Fibroblast of skin of right biceps (primary cell): Measurements from ENCODE around the gene TTC27.

Experiments
- DNase-seq: peaks from one replicate; pipeline ENCODE4 v3.0.0-alpha.2; 2013

The TTC27 gene

GRCh38 chr2:32671885-32672533, 44.2 kb downstream of the TTC27 start:
- DNase-seq, result peak; percentile 53

- DNase-seq, result peak; percentile 71
Observed at GRCh38 chr2:32678825-32679224, 51.0 kb downstream of the TTC27 start.

GRCh38 chr2:32680942-32681341, 53.1 kb downstream of the TTC27 start:
- DNase-seq, result peak; percentile 23

- DNase-seq, result no peak
Observed at GRCh38 chr2:32683520-32684086, 55.8 kb downstream of the TTC27 start.

GRCh38 chr2:32688541-32688940, 60.7 kb downstream of the TTC27 start:
- peak; percentile 74 for DNase-seq

GRCh38 chr2:32691678-32692077, 63.8 kb downstream of the TTC27 start:
- DNase-seq, result no peak

- no peak for DNase-seq
Observed at GRCh38 chr2:32696439-32696838, 68.6 kb downstream of the TTC27 start.

- peak; percentile 83 for DNase-seq
Observed at GRCh38 chr2:32697156-32697555, 69.3 kb downstream of the TTC27 start.

- no peak for DNase-seq
Observed at GRCh38 chr2:32699151-32699550, 71.3 kb downstream of the TTC27 start.

- no peak for DNase-seq
Observed at GRCh38 chr2:32701806-32702205, 74.0 kb downstream of the TTC27 start.

- DNase-seq, result no peak
Observed at GRCh38 chr2:32702303-32703064, 74.6 kb downstream of the TTC27 start.

GRCh38 chr2:32706815-32707579, 79.1 kb downstream of the TTC27 start:
- no peak for DNase-seq

- DNase-seq, result peak; percentile 94
Observed at GRCh38 chr2:32711219-32711618, 83.4 kb downstream of the TTC27 start.

GRCh38 chr2:32711908-32712501, 84.2 kb downstream of the TTC27 start:
- DNase-seq, result peak; percentile 67

GRCh38 chr2:32712870-32713269, 85.0 kb downstream of the TTC27 start:
- DNase-seq, result peak; percentile 35

GRCh38 chr2:32714521-32714920, 86.7 kb downstream of the TTC27 start:
- DNase-seq, result peak; percentile 42

GRCh38 chr2:32715391-32715841, 87.6 kb downstream of the TTC27 start:
- peak; percentile 22 for DNase-seq

- DNase-seq, result peak; percentile 30
Observed at GRCh38 chr2:32715981-32716380, 88.1 kb downstream of the TTC27 start.

GRCh38 chr2:32716598-32716997, 88.7 kb downstream of the TTC27 start:
- no peak for DNase-seq

- DNase-seq, result no peak
Observed at GRCh38 chr2:32718752-32719151, 90.9 kb downstream of the TTC27 start.

- DNase-seq, result no peak
Observed at GRCh38 chr2:32719430-32719829, 91.6 kb downstream of the TTC27 start.

- no peak for DNase-seq
Observed at GRCh38 chr2:32719933-32720716, 92.3 kb downstream of the TTC27 start.
